ENCODE measurements around the gene STAG3.

DNA sequence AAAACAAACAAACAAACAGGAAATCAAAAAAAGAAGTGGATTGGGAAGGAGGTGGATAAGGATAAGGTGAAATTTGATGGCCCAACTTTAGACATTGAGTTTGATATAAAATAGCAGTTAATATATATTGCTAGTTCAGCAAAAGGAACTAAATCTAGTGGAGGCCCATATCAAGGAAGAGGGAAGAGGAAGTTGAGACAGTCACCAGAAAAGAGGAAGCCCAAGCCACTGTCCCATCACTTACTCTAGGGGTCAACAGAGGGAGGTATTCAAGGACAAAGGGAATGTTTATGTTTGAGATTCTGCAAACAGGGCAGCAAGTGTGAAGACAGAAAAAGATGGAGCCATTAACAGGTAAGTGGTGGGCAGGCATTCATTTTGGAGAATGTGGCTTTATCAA is 25.3 kb upstream of the STAG3 start:
- TF ChIP-seq SP1 (IDR thresholded peaks at IDR 0.05) (no peak), SUZ12 (IDR thresholded peaks at IDR 0.05) (no peak), ARNT (IDR thresholded peaks at IDR 0.05) (no peak), ZNF384 (IDR thresholded peaks at IDR 0.05) (no peak), BHLHE40 (IDR thresholded peaks at IDR 0.05; ENCODE audit: borderline replicate concordance) (no peak), HDGF (IDR thresholded peaks at IDR 0.05; ENCODE audit: borderline replicate concordance) (no peak), FOXM1 (IDR thresholded peaks at IDR 0.05; ENCODE audit: borderline replicate concordance) (no peak), CTBP1 (IDR thresholded peaks at IDR 0.05; ENCODE audit: borderline replicate concordance) (no peak), L3MBTL2 (conservative IDR thresholded peaks at IDR 0.05) (no peak), FOXK2 (IDR thresholded peaks at IDR 0.05) (no peak), LEF1 (IDR thresholded peaks at IDR 0.05; ENCODE audit: borderline replicate concordance) (no peak), FOXA1 (IDR thresholded peaks at IDR 0.05) (no peak)
